ENCODE data around the gene SERGEF. TPM values are rescaled to one million over a fixed set of nuclear protein-coding genes. Genes with fewer than 3 reads are reported as not detected.

SERGEF gene
- polyA plus RNA-seq, 1 of the 3 experiments (the other 2 are of a cell fraction) = 23.1 TPM

DNA sequence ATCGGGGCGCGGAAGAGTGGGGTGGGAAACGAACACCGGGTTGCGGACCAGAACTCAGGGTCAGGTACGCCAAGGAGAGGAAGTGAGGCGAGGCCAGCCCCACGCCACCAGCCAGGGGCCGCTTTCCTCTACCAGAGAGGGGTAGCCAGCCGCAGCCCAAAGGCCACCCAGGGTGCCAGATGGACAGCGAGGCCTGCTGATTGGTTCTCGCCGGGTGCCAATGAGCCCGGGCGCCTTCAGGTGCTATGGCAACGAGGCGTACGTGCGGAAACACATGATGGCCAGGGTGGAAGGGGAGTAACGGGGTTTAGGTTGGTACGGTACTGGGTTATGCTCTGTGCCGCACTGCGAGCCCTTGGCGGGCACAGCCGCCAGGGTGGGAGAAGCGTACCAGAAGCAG, 128.9 kb downstream of the SERGEF start:
- TF ChIP-seq REST (IDR thresholded peaks at IDR 0.05; ENCODE audit: low read depth, low read length) = no peak
- TF ChIP-seq JUND (IDR thresholded peaks at IDR 0.05) = no peak
- TF ChIP-seq RAD21 (IDR thresholded peaks at IDR 0.05; ENCODE audit: low read length) = no peak
- TF ChIP-seq FOSL2 (IDR thresholded peaks at IDR 0.05; ENCODE audit: borderline replicate concordance, low read depth) = no peak
- TF ChIP-seq YY1 (IDR thresholded peaks at IDR 0.05; ENCODE audit: low read depth) = no peak
- no peaks in the 10 kb centered on the region for H3K36me3 ChIP-seq (replicated peaks in 1 of 2; ENCODE audit: control insufficient read depth in 1 of 2, insufficient read depth in 2 of 2, low read length in 1 of 2)
- H2AFZ ChIP-seq (ENCODE audit: low read depth) = no peak overlapping the region
- H3K27me3 ChIP-seq (ENCODE audit: insufficient read depth) = no peaks in the 10 kb centered on the region
- no peaks in the 10 kb centered on the region for H3K9me3 ChIP-seq
- H3F3A ChIP-seq (replicated peaks; ENCODE audit: insufficient read depth) = no peaks in the 10 kb centered on the region
- H3K9ac ChIP-seq = no peak overlapping the region
- H3K27ac ChIP-seq (ENCODE audit: low read depth in 2 of 2, low read length in 1 of 2) = no peak overlapping the region
- H3K79me2 ChIP-seq (ENCODE audit: insufficient read depth) = no peaks in the 10 kb centered on the region
- no peaks in the 10 kb centered on the region for H3K9me2 ChIP-seq
- H4K20me1 ChIP-seq (ENCODE audit: insufficient read depth) = no peaks in the 10 kb centered on the region
- ChIA-PET CTCF (interaction anchor here (1.1 to 2.6 kb wide), 3 partner anchors 22 to 153 kb away, joined by 3 to 15 read pairs (median 7); no protein-coding TSS in a partner anchor), POLR2A (no interaction called here)
- no peak overlapping the region for H3K4me3 ChIP-seq (ENCODE audit: low read depth in 2 of 2, low read length in 1 of 2)
- no peak for DNase-seq
- no peaks in the 10 kb centered on the region; a peak in 2 of 4 replicates for H3K4me1 ChIP-seq (ENCODE audit: control insufficient read depth in 1 of 2, insufficient read depth in 2 of 2, low read depth in 1 of 2, low read length in 1 of 2)
- no peak overlapping the region for H3K4me2 ChIP-seq
- 96% methylated on average over 22 of the region's 27 CpGs for WGBS (ENCODE audit: low lambda C conversion rate)

GRCh38 chr11:17883057-17883456, 129.8 kb downstream of the SERGEF start:
- no peak for DNase-seq
- Histone ChIP-seq H3K9me2 (no peaks in the 10 kb centered on the region), H3K27me3 (ENCODE audit: insufficient read depth) (no peaks in the 10 kb centered on the region), H3K9ac (no peak overlapping the region), H2AFZ (ENCODE audit: low read depth) (no peak overlapping the region), H3K4me2 (no peak overlapping the region), H3K27ac (ENCODE audit: low read depth in 2 of 2, low read length in 1 of 2) (no peak overlapping the region), H3K79me2 (ENCODE audit: insufficient read depth) (no peaks in the 10 kb centered on the region), H3K4me3 (ENCODE audit: low read depth in 2 of 2, low read length in 1 of 2) (no peak overlapping the region), H3K4me1 (ENCODE audit: control insufficient read depth in 1 of 2, insufficient read depth in 2 of 2, low read depth in 1 of 2, low read length in 1 of 2) (no peaks in the 10 kb centered on the region; a peak in 1 of 4 replicates), H3K9me3 (no peaks in the 10 kb centered on the region), H3F3A (replicated peaks; ENCODE audit: insufficient read depth) (no peaks in the 10 kb centered on the region), H4K20me1 (ENCODE audit: insufficient read depth) (no peaks in the 10 kb centered on the region), H3K36me3 (replicated peaks in 1 of 2; ENCODE audit: control insufficient read depth in 1 of 2, insufficient read depth in 2 of 2, low read length in 1 of 2) (no peaks in the 10 kb centered on the region)
- POLR2A ChIA-PET = no interaction called here
- CTCF ChIA-PET = interaction anchor here (1.3 to 2.6 kb wide), 3 partner anchors 19 to 152 kb away, joined by 4 to 15 read pairs (median 5); no protein-coding TSS in a partner anchor
- no peak for TF ChIP-seq NRF1 (IDR thresholded peaks at IDR 0.05; ENCODE audit: low read depth, low read length)
- TF ChIP-seq SMC3 (IDR thresholded peaks at IDR 0.05; ENCODE audit: low read depth, low read length) = no peak
- no peak for TF ChIP-seq TAF1 (IDR thresholded peaks at IDR 0.05; ENCODE audit: borderline replicate concordance, low read depth, low read length)
- no peak for TF ChIP-seq SIN3A (IDR thresholded peaks at IDR 0.05; ENCODE audit: borderline replicate concordance, low read depth, low read length)
- WGBS (ENCODE audit: low lambda C conversion rate) = 82% methylated on average over 3 of the region's 3 CpGs

Data from SK-N-SH (cell line).